PFSK-1 (cell line): Measurements from ENCODE around the gene STK40.

Experiments used
- FOXP2 ChIP-seq: optimal IDR thresholded peaks from 2 replicates; pipeline ENCODE3; 2011; ENCODE audit warnings: borderline replicate concordance, control low read depth, inconsistent platforms; ENCODE audit not compliant: insufficient read depth; ENCODE audit errors: extremely low read length, extremely low read depth
- POLR2AphosphoS5 ChIP-seq: IDR thresholded peaks from 2 replicates; pipeline ENCODE4 v1.6.1; 2012; ENCODE audit warnings: low read depth, mild to moderate bottlenecking, control low read depth, low read length, moderate library complexity
- SIN3A ChIP-seq: IDR thresholded peaks from 2 replicates; pipeline ENCODE4 v1.6.1; 2012; ENCODE audit warnings: mild to moderate bottlenecking, low read length, moderate library complexity, borderline replicate concordance; ENCODE audit not compliant: insufficient read depth
- TAF1 ChIP-seq: IDR thresholded peaks from 2 replicates; pipeline ENCODE4 v1.6.1; 2012; ENCODE audit warnings: low read length, control low read depth, borderline replicate concordance; ENCODE audit not compliant: insufficient read depth
- TF ChIP-seq, protein P1 (sequence below), 2 experiments: IDR thresholded peaks; 2 replicates each; pipeline versions ENCODE4 v1.6.1 to v1.8.0; 2011 to 2012; ENCODE audit warnings: low read depth in 2 of 2, low read length in 2 of 2, control low read depth in 1 of 2, inconsistent platforms in 1 of 2, mild to moderate bottlenecking in 1 of 2, moderate library complexity in 1 of 2; ENCODE audit not compliant: insufficient read depth in 1 of 2

STK40 gene

GRCh38 chr1:36337830-36338229, 47.9 kb downstream of the STK40 start:
- TF ChIP-seq, protein P1, sequence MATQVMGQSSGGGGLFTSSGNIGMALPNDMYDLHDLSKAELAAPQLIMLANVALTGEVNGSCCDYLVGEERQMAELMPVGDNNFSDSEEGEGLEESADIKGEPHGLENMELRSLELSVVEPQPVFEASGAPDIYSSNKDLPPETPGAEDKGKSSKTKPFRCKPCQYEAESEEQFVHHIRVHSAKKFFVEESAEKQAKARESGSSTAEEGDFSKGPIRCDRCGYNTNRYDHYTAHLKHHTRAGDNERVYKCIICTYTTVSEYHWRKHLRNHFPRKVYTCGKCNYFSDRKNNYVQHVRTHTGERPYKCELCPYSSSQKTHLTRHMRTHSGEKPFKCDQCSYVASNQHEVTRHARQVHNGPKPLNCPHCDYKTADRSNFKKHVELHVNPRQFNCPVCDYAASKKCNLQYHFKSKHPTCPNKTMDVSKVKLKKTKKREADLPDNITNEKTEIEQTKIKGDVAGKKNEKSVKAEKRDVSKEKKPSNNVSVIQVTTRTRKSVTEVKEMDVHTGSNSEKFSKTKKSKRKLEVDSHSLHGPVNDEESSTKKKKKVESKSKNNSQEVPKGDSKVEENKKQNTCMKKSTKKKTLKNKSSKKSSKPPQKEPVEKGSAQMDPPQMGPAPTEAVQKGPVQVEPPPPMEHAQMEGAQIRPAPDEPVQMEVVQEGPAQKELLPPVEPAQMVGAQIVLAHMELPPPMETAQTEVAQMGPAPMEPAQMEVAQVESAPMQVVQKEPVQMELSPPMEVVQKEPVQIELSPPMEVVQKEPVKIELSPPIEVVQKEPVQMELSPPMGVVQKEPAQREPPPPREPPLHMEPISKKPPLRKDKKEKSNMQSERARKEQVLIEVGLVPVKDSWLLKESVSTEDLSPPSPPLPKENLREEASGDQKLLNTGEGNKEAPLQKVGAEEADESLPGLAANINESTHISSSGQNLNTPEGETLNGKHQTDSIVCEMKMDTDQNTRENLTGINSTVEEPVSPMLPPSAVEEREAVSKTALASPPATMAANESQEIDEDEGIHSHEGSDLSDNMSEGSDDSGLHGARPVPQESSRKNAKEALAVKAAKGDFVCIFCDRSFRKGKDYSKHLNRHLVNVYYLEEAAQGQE (IDR thresholded peaks at IDR 0.05; ENCODE audit: insufficient read depth in 1 of 2, low read depth in 2 of 2, low read length in 2 of 2) = no peak
- TF ChIP-seq SIN3A (no peak), TAF1 (no peak), FOXP2 (no peak), POLR2AphosphoS5 (no peak)

GRCh38 chr1:36330940-36331339, 54.8 kb downstream of the STK40 start:
- TF ChIP-seq POLR2AphosphoS5 (no peak), FOXP2 (no peak), TAF1 (no peak), SIN3A (no peak)
- TF ChIP-seq, protein P1 (IDR thresholded peaks at IDR 0.05; ENCODE audit: insufficient read depth in 1 of 2, low read depth in 2 of 2, low read length in 2 of 2) = no peak

- TF ChIP-seq POLR2AphosphoS5 (no peak), FOXP2 (no peak), TAF1 (no peak), SIN3A (no peak)
- TF ChIP-seq, protein P1 (IDR thresholded peaks at IDR 0.05; ENCODE audit: insufficient read depth in 1 of 2, low read depth in 2 of 2, low read length in 2 of 2) = no peak
Measured at GRCh38 chr1:36329817-36330216, 55.9 kb downstream of the STK40 start.

DNA sequence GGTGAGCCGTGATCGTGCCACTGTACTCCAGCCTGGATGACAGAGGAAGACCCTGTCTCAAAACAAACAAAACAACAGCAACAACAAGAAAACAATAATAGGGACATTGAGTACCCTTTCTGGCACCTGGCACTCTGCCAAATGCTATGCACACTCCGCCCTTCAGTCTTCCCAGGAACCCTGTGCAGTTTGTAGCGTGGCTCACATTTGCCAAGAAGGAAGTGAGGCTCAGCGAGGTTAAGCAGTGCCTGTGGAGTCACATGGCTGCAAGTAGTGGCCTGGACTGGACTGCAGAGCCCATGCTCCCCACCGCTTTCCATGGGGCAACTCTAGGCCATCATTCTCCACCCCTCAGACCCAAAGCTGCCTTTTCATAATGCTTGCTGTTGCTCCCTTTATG, 57.0 kb downstream of the STK40 start:
- TF ChIP-seq POLR2AphosphoS5 (no peak), SIN3A (no peak), FOXP2 (no peak), TAF1 (no peak)
- TF ChIP-seq, protein P1 (IDR thresholded peaks at IDR 0.05; ENCODE audit: insufficient read depth in 1 of 2, low read depth in 2 of 2, low read length in 2 of 2) = no peak

- TF ChIP-seq POLR2AphosphoS5 (no peak), TAF1 (no peak), SIN3A (no peak), FOXP2 (no peak)
- TF ChIP-seq, protein P1 (IDR thresholded peaks at IDR 0.05; ENCODE audit: insufficient read depth in 1 of 2, low read depth in 2 of 2, low read length in 2 of 2) = no peak
Measured at GRCh38 chr1:36328088-36328480, 57.6 kb downstream of the STK40 start.
